ENCODE measurements around the gene DNAJC16.

DNAJC16 gene

DNA sequence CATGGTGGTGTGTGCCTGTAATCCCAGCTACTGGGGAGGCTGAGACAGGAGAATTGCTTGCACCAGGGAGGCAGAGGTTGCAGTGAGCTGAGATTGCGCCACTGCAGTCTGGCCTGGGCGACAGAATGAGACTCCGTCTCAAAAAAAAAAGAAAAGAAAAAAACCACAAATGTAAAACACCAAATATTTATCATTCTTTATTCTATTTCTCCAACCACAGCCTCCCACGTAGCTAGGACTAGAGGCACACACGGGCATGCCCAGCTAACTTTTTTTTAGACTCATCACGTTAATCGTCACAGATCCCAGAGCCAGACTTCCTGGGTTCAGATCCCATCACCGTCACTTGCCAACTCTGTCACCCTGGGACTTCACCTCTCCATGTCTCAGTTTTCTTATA lies 13.5 kb downstream of the DNAJC16 start:
- FAIRE-seq = no peak
- TF ChIP-seq POLR2AphosphoS5 (IDR thresholded peaks at IDR 0.05; ENCODE audit: low read depth, low read length) (no peak), POU2F2 (IDR thresholded peaks at IDR 0.05; ENCODE audit: low read depth, low read length) (no peak), SPI1 (IDR thresholded peaks at IDR 0.05; ENCODE audit: low read depth, low read length) (no peak), POLR2A (IDR thresholded peaks at IDR 0.05; ENCODE audit: low read depth, low read length) (no peak)

DNA sequence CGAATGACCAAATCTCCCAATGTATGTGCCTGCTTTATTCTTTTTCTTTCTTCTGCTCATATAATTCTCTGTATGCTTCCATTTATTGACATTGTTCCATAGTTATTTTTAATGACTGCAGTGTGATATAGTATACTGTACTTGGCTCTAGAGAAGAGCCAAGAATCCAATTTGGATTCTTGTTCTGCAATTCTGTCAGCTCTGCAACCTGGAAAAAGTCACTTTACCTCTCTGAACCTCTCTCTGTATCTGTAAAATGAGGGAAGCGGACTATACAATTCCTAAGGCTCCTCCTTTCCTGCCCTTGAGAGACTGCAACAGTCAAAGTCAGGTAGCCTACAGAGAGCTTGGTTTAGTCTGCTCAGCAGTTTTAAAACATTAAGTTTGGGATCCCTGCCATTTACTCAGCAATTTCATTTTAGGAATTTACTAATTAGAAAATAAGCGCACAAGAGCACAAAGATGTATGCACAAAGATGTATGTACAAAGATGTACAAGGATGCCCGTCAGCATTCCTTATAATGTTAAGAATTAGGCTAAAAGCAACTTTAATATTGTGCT lies 14.7 kb downstream of the DNAJC16 start:
- DNase-seq (ENCODE audit: insufficient read length, low spot score) (no peak), FAIRE-seq (no peak)
- no peak for TF ChIP-seq POLR2A (IDR thresholded peaks at IDR 0.05; ENCODE audit: low read depth, low read length)
- no peak for TF ChIP-seq SPI1 (IDR thresholded peaks at IDR 0.05; ENCODE audit: low read depth, low read length)
- no peak for TF ChIP-seq PAX5 (IDR thresholded peaks at IDR 0.05; ENCODE audit: insufficient read depth, low read length, severe bottlenecking)
- no peak for TF ChIP-seq POU2F2 (IDR thresholded peaks at IDR 0.05; ENCODE audit: low read depth, low read length)
- no peak for TF ChIP-seq TAF1 (IDR thresholded peaks at IDR 0.05; ENCODE audit: low read depth, low read length)
- TF ChIP-seq POLR2AphosphoS5 (IDR thresholded peaks at IDR 0.05; ENCODE audit: low read depth, low read length) = no peak

More for the DNA sequence above, 13.5 kb downstream of the DNAJC16 start:
- no peak for DNase-seq (ENCODE audit: insufficient read length, low spot score)

DNA sequence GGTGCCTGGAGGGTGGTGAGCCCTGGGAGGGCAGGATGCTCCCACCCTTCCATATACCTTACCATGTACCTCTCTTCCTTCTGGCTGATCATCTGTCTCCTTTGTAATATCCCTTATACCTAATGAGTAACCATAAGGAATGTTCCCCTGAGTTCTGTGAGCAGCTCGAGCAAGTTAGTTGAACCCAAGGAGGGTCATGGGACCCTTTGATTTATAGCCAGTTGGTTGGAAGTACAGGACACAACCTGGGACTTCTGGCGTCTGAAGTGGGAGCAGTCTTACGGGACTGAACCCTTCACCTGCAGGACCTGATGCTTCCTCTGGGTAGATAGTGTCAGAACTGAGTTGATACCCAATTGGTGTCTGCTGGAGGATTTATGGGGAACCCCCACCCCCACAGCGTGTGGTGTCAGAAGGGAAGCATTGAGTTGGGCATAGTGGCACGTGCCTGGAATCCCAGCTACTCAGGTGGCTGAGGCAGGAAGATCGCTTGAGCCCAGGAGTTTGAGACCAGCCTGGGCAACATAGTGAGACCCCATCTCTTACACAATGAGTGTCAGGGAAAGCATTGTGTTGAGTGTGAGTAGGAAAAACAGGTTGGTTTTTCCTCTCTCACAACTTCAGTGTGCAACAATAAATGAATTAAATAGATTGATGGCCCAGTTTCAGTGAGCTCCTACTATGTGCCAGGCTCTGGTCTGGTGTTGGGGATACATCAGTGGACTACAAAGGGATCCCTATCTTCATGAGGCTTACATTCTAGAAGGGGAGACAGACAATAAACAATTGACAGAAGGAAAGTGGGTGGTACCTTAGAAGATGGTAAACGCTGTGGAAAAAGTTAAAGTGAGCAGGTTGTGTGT lies 16.0 kb downstream of the DNAJC16 start:
- TF ChIP-seq TAF1 (IDR thresholded peaks at IDR 0.05; ENCODE audit: low read depth, low read length) (no peak), POLR2A (IDR thresholded peaks at IDR 0.05; ENCODE audit: low read depth, low read length) (no peak), POU2F2 (IDR thresholded peaks at IDR 0.05; ENCODE audit: low read depth, low read length) (no peak), PAX5 (IDR thresholded peaks at IDR 0.05; ENCODE audit: insufficient read depth, low read length, severe bottlenecking) (no peak), POLR2AphosphoS5 (IDR thresholded peaks at IDR 0.05; ENCODE audit: low read depth, low read length) (no peak), SPI1 (IDR thresholded peaks at IDR 0.05; ENCODE audit: low read depth, low read length) (no peak)
- FAIRE-seq (no peak), DNase-seq (ENCODE audit: insufficient read length, low spot score) (no peak)

DNA sequence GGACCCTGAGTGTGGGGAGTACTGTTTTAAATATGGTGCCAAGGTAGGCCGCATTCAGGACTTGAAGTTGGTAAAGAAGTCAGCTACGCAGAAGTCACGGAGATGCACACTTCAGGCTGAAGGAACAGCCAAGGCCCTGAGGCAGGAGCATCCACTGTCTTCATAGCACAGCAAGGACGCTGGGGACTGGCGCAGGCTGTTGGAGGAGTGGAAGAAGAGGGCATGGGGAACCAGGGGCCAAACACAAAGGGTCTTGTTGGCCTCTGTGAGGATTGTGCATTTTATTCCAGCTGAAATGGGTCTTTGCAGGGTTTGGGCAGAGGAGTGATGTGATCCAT lies 16.6 kb downstream of the DNAJC16 start:
- no peak for DNase-seq (ENCODE audit: insufficient read length, low spot score)
- FAIRE-seq = no peak
- TF ChIP-seq PAX5 (IDR thresholded peaks at IDR 0.05; ENCODE audit: insufficient read depth, low read length, severe bottlenecking) = no peak
- TF ChIP-seq POLR2AphosphoS5 (IDR thresholded peaks at IDR 0.05; ENCODE audit: low read depth, low read length) = no peak
- TF ChIP-seq POLR2A (IDR thresholded peaks at IDR 0.05; ENCODE audit: low read depth, low read length) = no peak
- TF ChIP-seq SPI1 (IDR thresholded peaks at IDR 0.05; ENCODE audit: low read depth, low read length) = no peak
- TF ChIP-seq TAF1 (IDR thresholded peaks at IDR 0.05; ENCODE audit: low read depth, low read length) = no peak
- TF ChIP-seq POU2F2 (IDR thresholded peaks at IDR 0.05; ENCODE audit: low read depth, low read length) = no peak

DNA sequence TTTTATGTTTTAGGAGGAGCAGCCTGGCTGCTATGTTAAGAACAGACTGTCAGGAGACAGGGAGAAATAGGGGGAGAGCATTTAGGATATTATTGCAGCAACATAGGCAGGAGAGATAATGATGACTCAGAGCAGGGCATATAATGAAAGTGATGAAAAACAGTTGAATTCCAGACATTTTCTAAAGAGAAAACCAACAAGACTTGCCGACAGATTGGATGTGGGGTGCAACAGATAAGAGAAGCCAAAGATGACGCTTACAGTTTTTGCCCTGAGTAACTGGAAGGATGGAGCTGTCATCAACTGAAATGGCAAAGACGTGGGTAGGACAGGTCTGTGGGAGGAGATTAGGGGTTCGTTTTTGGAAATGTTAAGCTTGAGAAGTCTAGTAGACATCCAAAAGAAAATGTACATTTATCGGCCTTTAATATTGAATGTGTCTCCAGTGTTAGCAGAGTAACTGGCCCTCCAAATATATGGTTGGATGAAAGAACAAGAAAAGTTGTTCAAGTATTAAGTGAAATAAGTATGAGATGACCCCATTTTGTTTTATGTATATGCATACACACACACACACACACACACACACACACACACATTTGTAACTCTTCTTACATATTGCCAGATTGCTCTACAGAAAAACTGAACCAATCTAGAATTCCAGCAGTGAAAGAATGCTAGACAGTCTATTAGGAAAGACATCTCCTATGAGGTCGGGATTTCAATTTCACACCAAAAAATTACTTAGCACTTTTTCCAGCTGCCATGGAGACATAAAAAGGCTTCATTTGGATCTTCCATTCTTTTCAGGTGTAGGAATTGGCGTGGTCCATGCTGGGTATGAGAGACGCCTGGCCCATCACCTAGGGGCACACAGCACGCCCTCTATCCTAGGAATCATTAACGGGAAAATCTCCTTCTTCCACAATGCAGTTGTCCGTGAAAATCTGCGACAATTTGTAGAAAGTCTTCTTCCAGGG lies 17.2 kb downstream of the DNAJC16 start:
- no peak for TF ChIP-seq POU2F2 (IDR thresholded peaks at IDR 0.05; ENCODE audit: low read depth, low read length)
- TF ChIP-seq PAX5 (IDR thresholded peaks at IDR 0.05; ENCODE audit: insufficient read depth, low read length, severe bottlenecking) = no peak
- TF ChIP-seq TAF1 (IDR thresholded peaks at IDR 0.05; ENCODE audit: low read depth, low read length) = no peak
- no peak for TF ChIP-seq SPI1 (IDR thresholded peaks at IDR 0.05; ENCODE audit: low read depth, low read length)
- TF ChIP-seq POLR2AphosphoS5 (IDR thresholded peaks at IDR 0.05; ENCODE audit: low read depth, low read length) = no peak
- TF ChIP-seq POLR2A (IDR thresholded peaks at IDR 0.05; ENCODE audit: low read depth, low read length) = no peak
- no peak for FAIRE-seq
- DNase-seq (ENCODE audit: insufficient read length, low spot score) = no peak

DNA sequence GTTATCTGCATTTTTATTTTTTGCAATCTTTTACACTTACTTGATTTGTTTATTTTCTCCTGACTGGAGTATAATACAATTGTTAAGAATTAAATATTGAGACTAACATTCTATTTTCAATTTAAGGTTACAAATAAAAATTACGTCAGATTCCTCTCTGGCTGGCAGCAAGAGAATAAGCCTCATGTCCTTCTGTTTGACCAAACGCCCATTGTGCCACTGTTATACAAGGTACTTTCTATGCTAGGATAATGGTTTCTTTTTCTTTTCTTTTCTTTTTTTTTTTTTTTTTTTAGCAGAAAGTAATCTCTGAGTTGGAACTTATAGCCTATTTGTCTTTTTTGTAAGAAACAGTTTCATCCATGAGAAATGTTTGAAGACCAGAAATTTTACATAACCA lies 20.0 kb downstream of the DNAJC16 start:
- DNase-seq (ENCODE audit: insufficient read length, low spot score) = no peak
- no peak for FAIRE-seq
- TF ChIP-seq POLR2A (IDR thresholded peaks at IDR 0.05; ENCODE audit: low read depth, low read length) (no peak), POU2F2 (IDR thresholded peaks at IDR 0.05; ENCODE audit: low read depth, low read length) (no peak), SPI1 (IDR thresholded peaks at IDR 0.05; ENCODE audit: low read depth, low read length) (no peak), PAX5 (IDR thresholded peaks at IDR 0.05; ENCODE audit: insufficient read depth, low read length, severe bottlenecking) (no peak), POLR2AphosphoS5 (IDR thresholded peaks at IDR 0.05; ENCODE audit: low read depth, low read length) (no peak), TAF1 (IDR thresholded peaks at IDR 0.05; ENCODE audit: low read depth, low read length) (no peak)

DNA sequence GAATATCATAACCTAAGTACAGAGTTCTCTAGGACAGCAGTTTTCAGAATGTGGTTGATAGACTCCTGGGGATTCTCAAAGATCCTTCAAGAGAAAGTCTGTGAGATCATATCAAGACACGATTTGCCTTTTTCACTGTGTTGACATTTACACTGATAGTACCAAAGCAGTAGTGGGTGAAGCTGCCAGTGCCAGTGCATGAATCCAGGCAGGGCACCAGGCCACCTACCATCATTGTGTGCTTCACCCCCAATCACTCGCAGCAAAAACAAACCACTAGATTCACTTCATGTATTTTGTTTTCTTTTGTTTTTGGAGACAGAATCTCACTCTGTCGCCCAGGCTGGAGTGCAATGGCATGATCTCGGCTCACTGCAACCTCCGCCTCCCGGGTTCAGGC lies 23.9 kb downstream of the DNAJC16 start:
- DNase-seq (ENCODE audit: insufficient read length, low spot score) (no peak), FAIRE-seq (no peak)
- no peak for TF ChIP-seq TAF1 (IDR thresholded peaks at IDR 0.05; ENCODE audit: low read depth, low read length)
- TF ChIP-seq POLR2A (IDR thresholded peaks at IDR 0.05; ENCODE audit: low read depth, low read length) = no peak
- no peak for TF ChIP-seq POLR2AphosphoS5 (IDR thresholded peaks at IDR 0.05; ENCODE audit: low read depth, low read length)
- TF ChIP-seq SPI1 (IDR thresholded peaks at IDR 0.05; ENCODE audit: low read depth, low read length) = no peak
- no peak for TF ChIP-seq PAX5 (IDR thresholded peaks at IDR 0.05; ENCODE audit: insufficient read depth, low read length, severe bottlenecking)
- TF ChIP-seq POU2F2 (IDR thresholded peaks at IDR 0.05; ENCODE audit: low read depth, low read length) = no peak

DNA sequence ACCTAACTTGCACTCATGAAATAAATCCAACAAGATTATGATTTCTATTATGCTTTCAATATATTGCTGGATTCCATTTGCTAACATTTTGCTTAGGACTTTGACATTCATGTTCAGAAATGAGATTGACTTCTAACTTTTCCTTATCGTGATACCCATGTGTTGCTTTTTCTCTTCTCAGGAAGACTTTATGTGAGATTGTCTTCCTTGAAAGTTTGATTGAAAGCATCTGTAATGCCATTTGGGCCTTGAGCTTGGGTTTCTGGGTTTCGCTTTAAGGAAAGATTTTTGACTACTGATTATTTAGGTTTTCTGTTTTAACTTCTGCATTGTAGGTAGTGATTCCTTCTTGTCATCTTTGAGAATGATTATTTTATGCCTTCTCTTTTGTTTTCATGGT lies 30.4 kb downstream of the DNAJC16 start:
- FAIRE-seq (no peak), DNase-seq (ENCODE audit: insufficient read length, low spot score) (no peak)
- no peak for TF ChIP-seq POU2F2 (IDR thresholded peaks at IDR 0.05; ENCODE audit: low read depth, low read length)
- no peak for TF ChIP-seq PAX5 (IDR thresholded peaks at IDR 0.05; ENCODE audit: insufficient read depth, low read length, severe bottlenecking)
- TF ChIP-seq POLR2AphosphoS5 (IDR thresholded peaks at IDR 0.05; ENCODE audit: low read depth, low read length) = no peak
- TF ChIP-seq SPI1 (IDR thresholded peaks at IDR 0.05; ENCODE audit: low read depth, low read length) = no peak
- no peak for TF ChIP-seq TAF1 (IDR thresholded peaks at IDR 0.05; ENCODE audit: low read depth, low read length)

DNA sequence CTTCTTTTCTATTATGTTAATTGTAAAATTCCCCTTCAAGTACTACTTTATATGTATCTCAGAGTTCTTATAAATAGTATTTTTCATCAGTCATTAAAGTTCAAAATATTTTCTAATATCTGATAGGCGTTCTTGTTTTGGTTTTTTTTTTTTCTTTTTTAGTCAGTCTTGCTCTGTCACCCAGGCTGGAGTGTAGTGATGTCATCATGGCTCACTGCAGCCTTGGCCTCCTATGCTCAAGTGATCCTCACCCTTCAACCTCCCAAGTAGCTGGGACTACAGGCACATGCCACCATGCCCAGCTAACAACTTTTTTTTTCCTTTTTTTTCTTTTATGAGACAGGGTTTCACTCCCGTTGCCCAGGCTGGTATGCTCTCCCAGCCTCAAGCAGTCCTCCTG lies 30.9 kb downstream of the DNAJC16 start:
- DNase-seq (ENCODE audit: insufficient read length, low spot score) (no peak), FAIRE-seq (no peak)
- TF ChIP-seq POLR2AphosphoS5 (IDR thresholded peaks at IDR 0.05; ENCODE audit: low read depth, low read length) (no peak), POLR2A (IDR thresholded peaks at IDR 0.05; ENCODE audit: low read depth, low read length) (no peak), TAF1 (IDR thresholded peaks at IDR 0.05; ENCODE audit: low read depth, low read length) (no peak), SPI1 (IDR thresholded peaks at IDR 0.05; ENCODE audit: low read depth, low read length) (no peak), PAX5 (IDR thresholded peaks at IDR 0.05; ENCODE audit: insufficient read depth, low read length, severe bottlenecking) (no peak), POU2F2 (IDR thresholded peaks at IDR 0.05; ENCODE audit: low read depth, low read length) (no peak)
